Endometrial microvascular endothelial cells (primary cell): ENCODE data around the gene SDS. TPM values are rescaled to one million over a fixed set of nuclear protein-coding genes. Genes with fewer than 3 reads are reported as not detected.

Experiments
- in situ Hi-C: cut with HindIII; loops from 2 replicates; pipeline ENCODE4 v1.10.0; 2017; ENCODE audit warnings: low sequenced_read_pairs, low pct_unique_long_range_greater_than_20kb; ENCODE audit errors: inconsistent ontology term
- total RNA-seq: library from RNA; depleted of rRNA; stranded (reverse); fragments of >200 nt; gene quantifications from one replicate; pipeline ENCODE4 v1.2.3, GENCODE V29; 2015; ENCODE audit errors: inconsistent ontology term

SDS gene
- total RNA-seq, 1 donor from 2014 or later: not detected

DNA sequence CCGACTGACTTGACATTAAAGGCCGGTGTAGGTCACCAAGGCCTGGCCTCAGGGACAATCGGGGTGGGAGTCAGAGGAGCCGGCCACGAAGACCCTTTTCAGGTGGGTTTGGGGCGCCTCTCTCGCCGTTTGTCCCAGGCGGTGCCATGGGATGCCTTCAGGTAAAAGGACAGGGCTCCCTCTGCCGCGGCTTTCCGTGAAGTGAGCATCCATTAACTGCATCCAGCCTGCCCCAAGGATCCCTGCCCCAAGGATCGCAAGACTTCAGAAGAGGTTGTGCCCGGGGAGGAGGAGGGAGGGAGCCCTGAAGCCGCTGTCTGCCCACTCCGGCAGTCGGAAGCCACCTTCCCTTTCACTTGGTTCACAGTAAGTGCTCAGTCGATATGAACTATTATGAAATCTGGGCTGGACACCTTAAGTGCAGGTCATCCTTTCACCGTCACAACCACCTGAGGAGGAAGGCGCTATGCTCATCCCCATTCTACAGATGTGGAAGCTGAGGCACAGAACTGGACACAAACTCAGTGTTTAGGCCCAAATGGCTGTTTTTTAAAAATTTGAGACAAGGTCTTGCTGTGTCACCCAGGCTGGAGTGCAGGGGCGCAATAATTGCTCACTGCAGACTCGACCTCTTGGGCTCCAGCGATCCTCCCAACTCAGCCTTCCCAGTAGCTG is 964 bp downstream of the SDS start:
- in situ Hi-C loops: no loop called here

DNA sequence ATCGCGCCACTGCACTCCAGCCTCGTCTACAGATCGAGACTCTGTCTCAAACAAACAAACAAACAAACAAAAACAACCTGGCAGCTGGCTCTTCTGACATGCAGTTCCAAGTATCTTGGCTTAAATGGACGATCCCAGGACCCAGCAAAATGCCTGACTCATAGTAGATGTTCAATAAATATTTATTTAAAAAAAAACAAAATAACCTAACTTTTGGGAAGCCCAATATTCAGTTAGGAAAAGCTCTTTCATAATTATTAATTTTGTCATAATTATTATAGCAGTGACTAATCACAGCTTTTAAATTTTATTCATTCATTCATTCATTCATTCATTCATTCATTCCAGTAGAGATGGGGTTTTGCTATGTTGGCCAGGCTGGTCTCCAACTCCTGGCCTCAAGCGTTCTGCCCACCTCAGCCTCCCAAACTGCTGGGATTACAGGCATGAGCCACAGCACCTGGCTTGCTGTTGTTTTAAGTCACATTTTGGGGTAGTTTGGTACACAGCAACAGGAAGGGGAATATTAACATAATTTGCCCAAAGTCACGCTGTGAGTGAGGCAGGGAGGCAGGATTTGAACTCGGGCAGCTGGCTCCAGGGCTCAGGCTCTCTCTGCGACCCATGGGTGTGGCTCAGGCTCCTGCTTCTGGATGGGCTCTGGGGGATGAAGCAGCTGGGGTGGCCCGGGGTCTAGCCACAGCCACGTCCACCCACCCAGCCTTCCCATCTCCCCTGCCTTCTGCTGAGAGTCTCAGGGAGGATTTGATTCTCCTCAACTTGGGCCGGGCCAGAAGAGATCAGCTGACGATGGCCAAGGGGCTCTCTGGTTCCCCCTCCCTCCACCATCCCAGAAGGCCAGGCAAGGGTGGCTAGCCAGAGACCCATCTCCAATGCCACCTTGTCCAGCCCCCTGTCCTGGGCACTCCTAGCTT is 2.4 kb downstream of the SDS start:
- in situ Hi-C loops: no loop called here

- in situ Hi-C loops: no loop called here
These were observed 3.3 kb downstream of the SDS start for GRCh38 chr12:113400362-113400761.

DNA sequence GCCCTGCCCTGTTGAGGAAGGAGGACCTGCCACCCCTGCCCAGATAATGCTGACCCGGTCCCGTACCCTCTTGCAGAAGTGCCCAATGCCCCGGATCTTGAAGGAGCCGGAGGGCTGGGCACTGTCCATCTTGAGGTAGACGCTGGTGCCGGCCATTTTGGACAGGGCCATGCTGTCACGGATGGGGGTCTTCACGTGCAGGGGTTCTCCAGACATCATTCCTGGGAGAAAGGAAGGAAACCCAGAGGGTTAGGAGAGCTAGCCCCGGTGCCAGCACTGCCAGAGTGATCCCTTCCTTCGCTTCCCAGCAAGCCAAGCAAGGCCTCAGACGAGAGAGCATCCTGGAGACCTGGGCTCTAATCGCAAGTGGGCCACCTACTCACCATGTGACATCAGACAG is 4.2 kb downstream of the SDS start:
- in situ Hi-C loops: no loop called here

- in situ Hi-C loops: no loop called here
These were observed 5.1 kb downstream of the SDS start for GRCh38 chr12:113398346-113399290.

DNA sequence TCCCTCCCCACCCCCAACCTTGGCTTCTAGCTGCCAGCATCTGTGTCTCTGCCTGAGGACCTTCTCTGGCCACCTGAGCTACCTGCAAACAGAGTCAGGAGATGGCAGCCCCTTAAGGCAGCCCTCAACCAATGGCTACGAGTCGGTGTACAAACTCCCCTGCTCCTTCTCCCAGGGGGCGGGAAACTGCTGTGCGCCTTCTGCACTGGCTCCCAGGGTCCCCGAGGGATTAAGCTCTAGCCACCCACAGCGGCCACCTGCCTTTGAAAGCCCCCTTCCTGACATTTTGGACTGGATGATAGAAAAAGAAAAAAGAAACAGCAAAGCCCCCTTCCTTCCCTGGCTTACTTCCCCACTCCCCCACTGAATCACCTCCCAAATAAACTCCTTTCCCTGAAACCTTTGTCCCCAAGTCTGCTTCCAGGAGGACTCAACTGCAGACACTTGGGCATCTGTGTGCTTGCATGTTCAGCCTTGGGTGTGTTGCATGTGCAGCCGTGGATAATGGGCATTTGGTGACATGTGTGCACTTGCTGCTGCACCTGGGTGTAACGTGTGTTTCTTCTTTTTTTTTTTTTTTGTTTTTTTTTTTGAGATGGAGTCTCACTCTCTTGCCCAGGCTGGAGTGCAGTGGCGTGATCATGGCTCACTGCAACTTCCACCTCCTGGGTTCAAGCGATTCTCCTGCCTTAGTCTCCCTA is 6.0 kb downstream of the SDS start:
- in situ Hi-C loops: no loop called here

DNA sequence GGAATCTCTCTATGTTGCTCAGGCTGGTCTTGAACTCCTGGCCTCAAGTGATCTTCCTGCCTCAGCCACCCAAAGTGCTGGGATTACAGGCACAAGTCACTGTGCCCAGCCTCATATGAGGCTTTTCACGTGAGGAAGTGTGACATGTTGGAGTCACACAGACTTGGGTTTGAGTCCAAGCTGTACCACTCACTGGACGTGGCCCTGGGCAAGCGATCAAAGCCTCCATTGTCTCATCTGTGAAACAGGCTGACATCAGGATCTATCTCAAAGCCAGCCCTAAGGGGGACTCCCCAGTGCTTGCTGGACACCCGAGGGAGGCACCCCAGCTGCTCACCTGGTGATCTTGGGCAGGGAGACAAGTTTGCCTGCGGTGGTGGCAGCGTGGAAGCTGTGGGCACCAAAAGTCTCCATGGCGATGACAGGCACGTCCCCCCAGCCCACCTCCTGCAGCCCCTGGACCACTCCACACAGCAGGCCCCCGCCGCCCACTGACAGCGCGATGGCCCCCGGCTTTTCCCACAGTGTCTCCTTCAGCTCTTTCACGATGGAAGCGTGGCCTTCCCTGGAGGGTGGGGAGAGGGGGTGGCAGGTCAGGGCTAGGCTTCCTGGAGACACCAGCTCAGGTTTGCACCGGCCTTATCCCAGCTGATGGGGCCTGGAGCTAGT is 6.7 kb downstream of the SDS start:
- in situ Hi-C loops: no loop called here

- in situ Hi-C loops: no loop called here
These were observed 7.5 kb downstream of the SDS start for GRCh38 chr12:113396200-113396599.

DNA sequence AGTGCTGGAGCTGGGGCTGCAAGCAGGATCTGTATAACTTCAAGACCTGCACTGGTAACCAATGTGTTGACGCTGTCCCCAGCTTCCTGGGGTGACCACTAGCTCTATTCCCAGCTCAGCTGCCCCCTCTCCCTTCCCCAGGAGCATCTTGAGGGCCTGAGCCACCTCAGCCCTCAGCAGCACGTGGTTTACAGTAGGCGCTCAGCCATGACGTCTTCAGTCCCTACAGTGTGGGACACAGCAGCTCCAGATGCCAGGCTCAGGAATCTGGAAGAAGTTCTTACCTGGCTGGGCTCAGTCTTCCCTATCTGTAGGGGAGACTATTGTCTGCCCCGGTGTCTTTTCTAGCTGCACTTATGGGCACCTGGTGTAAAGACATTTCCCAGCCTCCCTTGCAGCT is 8.6 kb downstream of the SDS start:
- in situ Hi-C loops: no loop called here

- in situ Hi-C loops: no loop called here
These were observed 9.9 kb downstream of the SDS start for GRCh38 chr12:113393749-113394148.

DNA sequence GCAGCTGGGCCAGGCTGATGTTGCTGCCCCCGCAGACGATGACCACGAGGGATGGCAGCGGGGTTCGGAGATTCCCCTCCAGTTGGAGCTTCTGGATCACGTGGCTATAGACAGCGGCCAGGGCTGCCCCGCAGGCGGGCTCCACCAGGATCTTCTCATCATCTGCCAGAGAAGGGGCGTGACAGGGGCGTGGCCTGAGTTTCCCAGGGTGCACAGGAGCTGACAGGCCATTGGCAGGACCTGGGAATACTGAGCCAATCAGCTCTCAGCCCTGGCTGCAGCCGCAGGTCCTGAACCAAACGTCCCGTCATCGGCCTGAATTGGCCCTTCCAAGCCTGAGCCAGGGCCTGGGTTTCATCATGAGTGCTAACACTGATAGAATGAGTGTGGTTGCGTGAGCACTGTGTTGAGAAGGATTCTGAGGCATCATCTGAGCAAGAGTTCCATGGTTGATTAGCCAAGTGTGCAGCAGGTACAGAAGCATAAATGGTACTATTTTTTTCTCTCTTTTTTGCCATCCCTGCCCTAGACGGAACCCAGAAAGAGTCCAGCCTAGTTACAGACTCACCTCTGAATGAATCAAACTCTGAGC is 10.6 kb downstream of the SDS start:
- in situ Hi-C loops: no loop called here

DNA sequence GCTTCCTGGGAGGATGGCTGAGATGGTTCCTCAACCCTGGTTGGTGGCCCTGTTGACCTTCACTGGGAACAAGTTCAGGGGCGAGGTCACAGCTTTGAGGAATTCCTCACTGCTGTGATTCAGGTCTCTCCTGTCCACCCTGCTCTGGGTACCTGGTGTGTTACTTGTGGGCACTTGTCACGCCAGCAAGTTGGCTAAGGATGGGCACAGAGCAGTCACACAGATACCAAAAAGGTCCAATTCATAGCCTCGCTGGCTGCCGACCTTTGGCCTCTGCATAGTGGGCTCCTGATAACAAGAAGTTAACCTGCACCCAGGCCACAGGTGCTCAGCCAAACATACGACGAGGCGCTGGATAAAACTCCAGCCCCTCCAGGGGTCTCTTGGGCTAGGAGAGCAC is 11.2 kb downstream of the SDS start:
- in situ Hi-C loops: no loop called here

GRCh38 chr12:113391650-113392337 is 11.9 kb downstream of the SDS start:
- in situ Hi-C loops: no loop called here

GRCh38 chr12:113391145-113391544 is 12.5 kb downstream of the SDS start:
- in situ Hi-C loops: no loop called here

DNA sequence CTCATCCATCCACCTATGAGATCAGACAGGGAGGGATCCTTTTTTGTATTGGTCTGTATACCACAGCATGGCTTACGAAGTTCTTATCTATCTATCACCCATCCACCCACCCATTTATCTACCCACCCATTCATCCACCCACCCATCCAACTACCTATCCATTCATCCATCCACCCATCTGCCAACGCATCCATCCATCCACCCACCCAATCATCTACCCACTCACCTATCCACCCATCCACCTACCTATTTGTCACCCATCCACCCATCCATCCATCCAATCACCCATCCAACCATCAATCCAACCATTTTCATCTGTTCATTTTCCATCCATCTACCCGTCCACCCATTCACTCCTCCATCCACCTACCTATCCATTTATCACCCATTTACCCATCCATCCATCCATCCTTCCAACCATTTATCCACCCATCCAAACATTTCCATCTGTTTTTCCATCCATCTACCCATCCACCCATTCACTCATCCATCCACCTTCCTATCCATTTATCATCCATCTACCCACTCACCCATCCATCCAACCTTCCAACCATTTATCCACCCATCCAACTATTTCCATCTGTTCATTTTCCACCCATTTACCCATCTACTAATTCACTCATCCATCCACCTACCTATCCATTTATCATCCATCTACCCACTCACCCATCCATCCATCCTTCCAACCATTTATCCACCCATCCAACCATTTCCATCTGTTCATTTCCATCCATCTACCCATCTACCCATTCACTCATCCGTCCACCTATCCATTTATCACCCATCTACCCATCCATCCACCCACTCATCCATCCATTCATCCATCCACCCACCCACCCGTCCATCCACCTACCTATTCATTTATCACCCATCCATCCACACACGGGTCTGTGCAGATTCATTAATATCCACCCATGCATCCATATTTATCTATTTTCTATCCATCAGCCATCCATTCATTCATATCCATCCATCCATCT is 13.3 kb downstream of the SDS start:
- in situ Hi-C loops: no loop called here

DNA sequence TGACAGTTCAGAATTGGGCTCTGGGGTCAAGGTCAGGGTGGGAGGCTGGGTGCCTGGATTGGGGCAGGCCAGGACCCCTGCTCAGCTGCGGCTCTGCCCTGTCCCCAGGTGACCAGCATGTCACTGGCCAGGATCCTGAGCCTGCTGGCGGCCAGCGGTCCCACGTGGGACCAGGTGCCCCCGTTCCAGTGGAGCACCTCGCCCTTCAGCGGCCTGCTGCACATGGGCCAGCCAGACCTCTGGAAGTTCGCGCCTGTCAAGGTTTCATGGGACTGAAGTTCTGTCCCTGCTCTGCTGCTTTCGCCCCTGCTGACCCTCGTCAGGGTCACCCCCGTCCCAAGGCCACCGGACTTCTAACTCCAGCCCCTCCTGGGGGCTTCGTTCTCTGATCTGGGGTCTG is 15.3 kb downstream of the SDS start:
- in situ Hi-C loops: no loop called here
